ENCODE measurements around the gene ZNF474. TPM values are rescaled to one million over a fixed set of nuclear protein-coding genes. Genes with fewer than 3 reads are reported as not detected.

Gene ZNF474
- total RNA-seq, 1 experiment from 2014 or later: not detected

DNA sequence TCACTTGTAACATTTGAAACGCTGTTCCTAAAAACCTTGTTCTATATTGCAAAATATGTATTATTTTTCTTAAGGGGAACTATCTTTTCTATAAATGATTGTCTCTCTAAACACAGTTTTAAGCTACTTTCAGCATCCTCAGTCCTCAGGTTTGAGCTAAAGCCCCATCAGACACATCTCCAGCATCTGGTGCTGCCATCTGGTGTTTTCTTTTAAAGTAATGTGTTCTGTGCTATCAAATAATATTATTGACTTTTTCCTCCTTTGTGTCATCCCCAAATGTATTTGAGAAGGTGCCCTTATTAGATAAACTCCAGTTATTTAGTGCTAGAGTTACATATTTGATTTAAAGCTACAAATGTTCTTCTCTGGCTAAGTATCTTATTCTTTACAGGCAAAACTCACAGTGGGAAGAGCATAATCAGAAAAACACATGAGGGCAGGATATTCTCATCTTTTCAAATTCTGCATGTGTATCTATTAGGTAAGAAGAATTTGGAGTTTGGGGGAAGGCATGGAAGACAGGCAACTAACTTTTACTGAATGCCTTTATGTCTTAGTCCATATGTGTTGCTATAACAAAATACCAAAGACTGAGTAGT, 27.5 kb downstream of the ZNF474 start:
- Mint-ChIP-seq H3K27ac (no peak overlapping the region), H3K4me3 (no peak overlapping the region), H3K27me3 (ENCODE audit: low read depth) (no peaks in the 10 kb centered on the region), H3K36me3 (no peaks in the 10 kb centered on the region), H3K9me3 (peaks cover 4% of the 10 kb centered on the region), H3K4me1 (no peaks in the 10 kb centered on the region)
- TF ChIP-seq ZNF423 (CRISPR knock-in tag; IDR thresholded peaks at IDR 0.05) (no peak), NR1H2 (CRISPR knock-in tag; IDR thresholded peaks at IDR 0.05) (no peak), SP1 (CRISPR knock-in tag; conservative IDR thresholded peaks at IDR 0.05) (no peak), TCF7 (CRISPR knock-in tag; IDR thresholded peaks at IDR 0.05; ENCODE audit: low read depth) (no peak), FOXK1 (CRISPR knock-in tag; IDR thresholded peaks at IDR 0.05) (no peak)
- TF ChIP-seq, protein P1, sequence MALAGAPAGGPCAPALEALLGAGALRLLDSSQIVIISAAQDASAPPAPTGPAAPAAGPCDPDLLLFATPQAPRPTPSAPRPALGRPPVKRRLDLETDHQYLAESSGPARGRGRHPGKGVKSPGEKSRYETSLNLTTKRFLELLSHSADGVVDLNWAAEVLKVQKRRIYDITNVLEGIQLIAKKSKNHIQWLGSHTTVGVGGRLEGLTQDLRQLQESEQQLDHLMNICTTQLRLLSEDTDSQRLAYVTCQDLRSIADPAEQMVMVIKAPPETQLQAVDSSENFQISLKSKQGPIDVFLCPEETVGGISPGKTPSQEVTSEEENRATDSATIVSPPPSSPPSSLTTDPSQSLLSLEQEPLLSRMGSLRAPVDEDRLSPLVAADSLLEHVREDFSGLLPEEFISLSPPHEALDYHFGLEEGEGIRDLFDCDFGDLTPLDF (CRISPR knock-in tag; IDR thresholded peaks at IDR 0.05): no peak
- TF ChIP-seq, protein P2, sequence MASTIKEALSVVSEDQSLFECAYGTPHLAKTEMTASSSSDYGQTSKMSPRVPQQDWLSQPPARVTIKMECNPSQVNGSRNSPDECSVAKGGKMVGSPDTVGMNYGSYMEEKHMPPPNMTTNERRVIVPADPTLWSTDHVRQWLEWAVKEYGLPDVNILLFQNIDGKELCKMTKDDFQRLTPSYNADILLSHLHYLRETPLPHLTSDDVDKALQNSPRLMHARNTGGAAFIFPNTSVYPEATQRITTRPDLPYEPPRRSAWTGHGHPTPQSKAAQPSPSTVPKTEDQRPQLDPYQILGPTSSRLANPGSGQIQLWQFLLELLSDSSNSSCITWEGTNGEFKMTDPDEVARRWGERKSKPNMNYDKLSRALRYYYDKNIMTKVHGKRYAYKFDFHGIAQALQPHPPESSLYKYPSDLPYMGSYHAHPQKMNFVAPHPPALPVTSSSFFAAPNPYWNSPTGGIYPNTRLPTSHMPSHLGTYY (CRISPR knock-in tag; IDR thresholded peaks at IDR 0.05): no peak
- peak; percentile 69 for ATAC-seq
- CTCF ChIA-PET: interaction anchor here (0.6 to 3.2 kb wide), 35 partner anchors 11 to 341 kb away, joined by 3 to 36 read pairs (median 5); partner anchors contain the start of genes LOX, SRFBP1 and ZNF474
- POLR2A ChIA-PET: no interaction called here
- DNase-seq (ENCODE audit: low spot score): no peak

DNA sequence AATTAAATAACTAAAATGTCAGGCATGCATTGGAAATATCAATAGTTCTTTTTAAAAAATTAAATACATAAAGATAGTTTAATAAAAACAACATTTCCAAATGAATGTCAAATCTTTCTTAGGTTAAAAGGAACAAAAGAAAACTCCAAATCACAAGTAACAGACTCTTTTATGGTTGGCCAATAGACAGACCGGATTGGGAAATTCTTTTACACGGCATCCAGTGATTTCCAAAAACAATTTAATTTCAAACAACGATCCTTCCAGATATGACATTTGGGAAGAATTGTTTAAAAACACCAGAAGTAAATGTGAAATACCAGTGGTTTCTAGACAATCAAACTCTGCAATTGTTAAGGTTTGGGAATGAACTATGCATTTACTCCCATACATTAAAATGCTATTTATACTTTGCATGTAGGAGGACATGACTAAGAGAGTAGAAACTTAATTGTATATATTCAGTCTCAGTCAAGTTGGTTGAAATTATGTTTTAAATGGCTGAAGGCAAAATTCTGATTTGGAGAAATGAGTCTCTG, 32.8 kb downstream of the ZNF474 start:
- ChIA-PET CTCF (no interaction called here), POLR2A (no interaction called here)
- H3K9me3 Mint-ChIP-seq: peaks cover 4% of the 10 kb centered on the region
- DNase-seq (ENCODE audit: low spot score): no peak
- ATAC-seq: no peak
- TF ChIP-seq ETV6 (CRISPR knock-in tag; IDR thresholded peaks at IDR 0.05): no peak
- no peak for TF ChIP-seq ZNF121 (CRISPR knock-in tag; IDR thresholded peaks at IDR 0.05)
- peaks cover 13% of the 10 kb centered on the region for H3K4me1 Mint-ChIP-seq
- H3K36me3 Mint-ChIP-seq: no peaks in the 10 kb centered on the region
- H3K27me3 Mint-ChIP-seq (ENCODE audit: low read depth): no peaks in the 10 kb centered on the region
- no peak overlapping the region for H3K27ac Mint-ChIP-seq
- H3K4me3 Mint-ChIP-seq: no peak overlapping the region

DNA sequence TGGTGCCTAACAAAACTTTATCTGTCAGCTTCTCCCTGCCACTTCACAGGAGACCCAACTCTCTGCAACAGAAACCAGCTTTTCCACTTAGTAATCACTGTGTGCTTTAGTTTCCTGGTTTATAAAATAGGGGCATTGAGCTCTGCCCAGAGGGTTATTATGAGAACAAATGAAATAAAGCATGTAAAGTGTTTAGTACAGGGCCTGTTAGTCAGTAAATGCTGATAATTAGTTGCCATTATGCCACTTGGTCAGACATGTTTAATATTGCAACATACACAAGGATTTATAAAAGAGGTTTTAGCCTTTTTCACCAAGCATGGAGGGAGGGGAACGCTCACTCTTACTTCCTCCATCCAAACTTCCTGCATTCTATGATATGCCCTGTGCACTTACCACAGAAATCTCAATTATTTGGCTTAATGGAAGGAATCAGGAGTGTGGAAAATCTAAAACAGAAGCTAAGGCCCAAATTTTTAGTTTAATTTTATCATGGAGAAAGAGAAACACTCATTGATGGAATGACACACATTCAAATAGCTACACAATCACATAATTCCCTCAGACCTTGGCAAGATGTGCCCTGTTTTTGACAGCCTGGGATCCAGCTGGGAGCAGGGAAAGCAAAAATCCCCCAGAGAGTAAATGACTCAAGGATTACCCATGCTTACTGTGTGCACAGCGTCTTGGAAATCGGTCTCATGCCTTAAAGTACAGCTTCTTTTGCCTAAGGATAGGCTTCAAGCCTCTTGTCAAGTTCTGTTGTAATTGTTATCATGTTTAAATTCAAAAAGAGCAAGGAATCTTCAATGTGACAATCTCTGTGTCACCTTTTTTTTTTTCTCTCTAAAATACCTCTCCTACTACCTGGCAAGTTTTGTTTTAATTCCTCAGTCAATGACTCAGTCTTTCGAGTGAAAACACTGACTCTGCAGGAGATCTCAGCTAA, 34.0 kb downstream of the ZNF474 start:
- no peak overlapping the region for H3K27ac Mint-ChIP-seq
- ATAC-seq: peak; percentile 51
- DNase-seq (ENCODE audit: low spot score): no peak
- TF ChIP-seq SMAD3 (CRISPR knock-in tag; IDR thresholded peaks at IDR 0.05; ENCODE audit: borderline replicate concordance): no peak
- TF ChIP-seq, protein P3, sequence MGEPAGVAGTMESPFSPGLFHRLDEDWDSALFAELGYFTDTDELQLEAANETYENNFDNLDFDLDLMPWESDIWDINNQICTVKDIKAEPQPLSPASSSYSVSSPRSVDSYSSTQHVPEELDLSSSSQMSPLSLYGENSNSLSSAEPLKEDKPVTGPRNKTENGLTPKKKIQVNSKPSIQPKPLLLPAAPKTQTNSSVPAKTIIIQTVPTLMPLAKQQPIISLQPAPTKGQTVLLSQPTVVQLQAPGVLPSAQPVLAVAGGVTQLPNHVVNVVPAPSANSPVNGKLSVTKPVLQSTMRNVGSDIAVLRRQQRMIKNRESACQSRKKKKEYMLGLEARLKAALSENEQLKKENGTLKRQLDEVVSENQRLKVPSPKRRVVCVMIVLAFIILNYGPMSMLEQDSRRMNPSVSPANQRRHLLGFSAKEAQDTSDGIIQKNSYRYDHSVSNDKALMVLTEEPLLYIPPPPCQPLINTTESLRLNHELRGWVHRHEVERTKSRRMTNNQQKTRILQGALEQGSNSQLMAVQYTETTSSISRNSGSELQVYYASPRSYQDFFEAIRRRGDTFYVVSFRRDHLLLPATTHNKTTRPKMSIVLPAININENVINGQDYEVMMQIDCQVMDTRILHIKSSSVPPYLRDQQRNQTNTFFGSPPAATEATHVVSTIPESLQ (CRISPR knock-in tag; IDR thresholded peaks at IDR 0.05): no peak
- no peaks in the 10 kb centered on the region for H3K36me3 Mint-ChIP-seq
- H3K4me3 Mint-ChIP-seq: no peak overlapping the region
- peaks cover 13% of the 10 kb centered on the region for H3K4me1 Mint-ChIP-seq
- H3K27me3 Mint-ChIP-seq (ENCODE audit: low read depth): no peaks in the 10 kb centered on the region
- ChIA-PET POLR2A (no interaction called here), CTCF (interaction anchor here (0.9 to 1.6 kb wide), 7 partner anchors 8 to 335 kb away, joined by 3 to 4 read pairs (median 3); no protein-coding TSS in a partner anchor)
- H3K9me3 Mint-ChIP-seq: peaks cover 4% of the 10 kb centered on the region

DNA sequence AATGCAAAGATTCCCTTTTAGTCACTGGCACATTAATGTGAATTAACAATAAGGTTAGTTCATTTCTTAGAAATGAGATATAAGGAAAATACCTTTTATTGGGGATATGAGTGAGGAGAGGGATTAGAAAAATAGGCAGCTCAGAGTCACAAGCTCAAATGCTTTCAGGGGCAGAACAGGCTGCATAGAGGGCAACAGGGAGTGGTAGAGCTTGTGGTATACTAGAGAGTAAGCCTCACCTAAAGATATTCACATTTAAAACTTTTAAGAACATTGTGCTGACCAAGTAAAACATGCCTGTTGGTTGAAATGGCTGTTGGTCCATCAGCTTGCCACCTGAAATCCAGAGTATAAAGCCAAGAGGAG, 34.7 kb downstream of the ZNF474 start:
- peak; percentile 60 for ATAC-seq
- Mint-ChIP-seq H3K27ac (no peak overlapping the region), H3K9me3 (peaks cover 4% of the 10 kb centered on the region), H3K27me3 (ENCODE audit: low read depth) (no peaks in the 10 kb centered on the region), H3K36me3 (no peaks in the 10 kb centered on the region), H3K4me1 (peaks cover 13% of the 10 kb centered on the region), H3K4me3 (no peak overlapping the region)
- DNase-seq (ENCODE audit: low spot score): no peak
- CTCF ChIA-PET: interaction anchor here (0.9 to 1.6 kb wide), 7 partner anchors 9 to 88 kb away, joined by 3 to 4 read pairs (median 3); no protein-coding TSS in a partner anchor
- POLR2A ChIA-PET: no interaction called here
- no peak for TF ChIP-seq MYBL2 (CRISPR knock-in tag; IDR thresholded peaks at IDR 0.05)
- TF ChIP-seq IRF2 (CRISPR knock-in tag; IDR thresholded peaks at IDR 0.05; ENCODE audit: borderline replicate concordance, low read depth): no peak
- TF ChIP-seq OVOL2 (CRISPR knock-in tag; IDR thresholded peaks at IDR 0.05; ENCODE audit: borderline replicate concordance): no peak
- no peak for TF ChIP-seq ZNF423 (CRISPR knock-in tag; IDR thresholded peaks at IDR 0.05)
- TF ChIP-seq, protein P4, sequence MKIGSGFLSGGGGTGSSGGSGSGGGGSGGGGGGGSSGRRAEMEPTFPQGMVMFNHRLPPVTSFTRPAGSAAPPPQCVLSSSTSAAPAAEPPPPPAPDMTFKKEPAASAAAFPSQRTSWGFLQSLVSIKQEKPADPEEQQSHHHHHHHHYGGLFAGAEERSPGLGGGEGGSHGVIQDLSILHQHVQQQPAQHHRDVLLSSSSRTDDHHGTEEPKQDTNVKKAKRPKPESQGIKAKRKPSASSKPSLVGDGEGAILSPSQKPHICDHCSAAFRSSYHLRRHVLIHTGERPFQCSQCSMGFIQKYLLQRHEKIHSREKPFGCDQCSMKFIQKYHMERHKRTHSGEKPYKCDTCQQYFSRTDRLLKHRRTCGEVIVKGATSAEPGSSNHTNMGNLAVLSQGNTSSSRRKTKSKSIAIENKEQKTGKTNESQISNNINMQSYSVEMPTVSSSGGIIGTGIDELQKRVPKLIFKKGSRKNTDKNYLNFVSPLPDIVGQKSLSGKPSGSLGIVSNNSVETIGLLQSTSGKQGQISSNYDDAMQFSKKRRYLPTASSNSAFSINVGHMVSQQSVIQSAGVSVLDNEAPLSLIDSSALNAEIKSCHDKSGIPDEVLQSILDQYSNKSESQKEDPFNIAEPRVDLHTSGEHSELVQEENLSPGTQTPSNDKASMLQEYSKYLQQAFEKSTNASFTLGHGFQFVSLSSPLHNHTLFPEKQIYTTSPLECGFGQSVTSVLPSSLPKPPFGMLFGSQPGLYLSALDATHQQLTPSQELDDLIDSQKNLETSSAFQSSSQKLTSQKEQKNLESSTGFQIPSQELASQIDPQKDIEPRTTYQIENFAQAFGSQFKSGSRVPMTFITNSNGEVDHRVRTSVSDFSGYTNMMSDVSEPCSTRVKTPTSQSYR (CRISPR knock-in tag; IDR thresholded peaks at IDR 0.05): no peak
- no peak for TF ChIP-seq GRHL2 (CRISPR knock-in tag; IDR thresholded peaks at IDR 0.05; ENCODE audit: insufficient replicate concordance, severe bottlenecking)
- no peak for TF ChIP-seq TP53 (CRISPR knock-in tag; IDR thresholded peaks at IDR 0.05)
- no peak for TF ChIP-seq SP1 (CRISPR knock-in tag; conservative IDR thresholded peaks at IDR 0.05)
- TF ChIP-seq SMAD3 (CRISPR knock-in tag; IDR thresholded peaks at IDR 0.05; ENCODE audit: borderline replicate concordance): no peak
- TF ChIP-seq TEAD4 (CRISPR knock-in tag; IDR thresholded peaks at IDR 0.05): no peak

Data from WTC11 (cell line).